COLO829 (cell line): ENCODE measurements around the gene KRTAP10-6.
"Not testable (repeated sequence)": the region's sequence is repeated elsewhere in the genome, so short reads cannot be mapped to it uniquely, and the experiment has no call there.

Source experiments
- DNase-seq: peaks from one replicate; pipeline ENCODE4 v3.0.0; 2012; ENCODE audit warnings: low spot score

Gene KRTAP10-6

GRCh38 chr21:44617071-44617501 is 24.8 kb upstream of the KRTAP10-6 start:
- DNase-seq: no peak

DNA sequence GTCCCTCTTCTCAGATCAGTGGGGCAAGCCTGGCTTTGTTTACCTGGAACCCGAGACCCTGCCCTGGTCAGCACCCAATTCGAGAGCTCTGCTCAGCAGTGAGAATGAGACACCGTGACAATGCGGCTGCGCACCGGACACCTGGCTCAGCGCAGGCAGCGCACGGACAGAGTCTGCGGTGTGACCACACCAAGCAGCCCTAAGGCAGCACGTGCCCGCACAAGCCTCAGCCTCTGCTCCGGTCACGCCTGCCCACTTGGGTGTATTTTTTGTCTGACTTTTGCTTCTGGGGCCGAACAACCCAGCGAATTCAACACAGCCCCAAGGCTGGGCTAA is 24.3 kb upstream of the KRTAP10-6 start:
- DNase-seq: no peak

DNA sequence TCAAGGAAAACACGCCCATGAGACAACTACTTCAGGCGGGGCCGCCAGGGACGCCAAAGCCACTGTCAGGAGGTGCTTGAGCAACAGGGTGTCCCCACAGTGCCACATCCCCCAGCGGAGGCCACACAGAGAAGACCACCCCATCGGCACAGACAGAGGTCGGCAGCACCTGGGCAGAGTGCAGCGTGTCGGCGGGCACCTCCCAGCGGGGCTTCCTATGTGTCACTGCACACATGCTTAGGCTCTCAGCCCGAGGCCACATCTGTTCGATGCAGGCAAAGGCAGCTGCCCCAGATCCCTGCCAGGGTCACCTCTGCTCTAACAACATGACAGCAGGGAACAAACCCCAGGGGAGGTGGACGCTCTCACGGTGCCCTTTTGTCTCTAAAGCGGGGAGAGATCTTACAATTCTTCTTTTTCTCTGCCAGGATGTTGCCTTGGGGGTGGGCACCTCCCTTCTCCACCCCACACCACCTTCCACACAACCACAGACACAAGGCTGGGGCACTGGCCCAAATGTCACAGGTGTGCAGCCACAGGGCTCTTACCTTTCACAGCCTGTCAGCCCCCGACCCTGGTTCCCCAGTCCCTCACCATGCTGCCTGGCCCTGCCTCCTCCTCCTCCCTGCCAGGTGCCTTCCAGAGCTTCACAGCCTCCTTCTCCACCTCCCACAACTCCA is 23.7 kb upstream of the KRTAP10-6 start:
- no peak for DNase-seq

DNA sequence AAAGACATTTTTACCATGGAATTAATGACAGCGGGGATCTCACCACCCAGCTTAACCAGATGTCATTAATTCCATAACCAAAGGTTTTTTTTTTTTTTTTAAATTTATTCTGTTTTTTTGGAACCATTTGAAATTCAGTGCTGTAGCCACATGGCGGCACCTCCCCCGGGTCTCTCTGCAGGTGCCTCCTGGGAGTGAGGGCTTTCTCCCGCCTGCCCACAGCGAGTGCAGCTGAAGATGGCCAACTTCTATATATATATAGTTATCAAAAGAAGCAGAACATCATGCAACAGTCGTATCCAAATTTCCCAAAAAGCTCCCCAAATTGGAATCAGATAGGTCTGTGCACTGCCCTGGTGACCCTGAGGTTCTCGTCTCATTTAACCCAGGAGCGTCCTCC is 23.2 kb upstream of the KRTAP10-6 start:
- DNase-seq: no peak

GRCh38 chr21:44614961-44615391 is 22.7 kb upstream of the KRTAP10-6 start:
- DNase-seq: no peak

DNA sequence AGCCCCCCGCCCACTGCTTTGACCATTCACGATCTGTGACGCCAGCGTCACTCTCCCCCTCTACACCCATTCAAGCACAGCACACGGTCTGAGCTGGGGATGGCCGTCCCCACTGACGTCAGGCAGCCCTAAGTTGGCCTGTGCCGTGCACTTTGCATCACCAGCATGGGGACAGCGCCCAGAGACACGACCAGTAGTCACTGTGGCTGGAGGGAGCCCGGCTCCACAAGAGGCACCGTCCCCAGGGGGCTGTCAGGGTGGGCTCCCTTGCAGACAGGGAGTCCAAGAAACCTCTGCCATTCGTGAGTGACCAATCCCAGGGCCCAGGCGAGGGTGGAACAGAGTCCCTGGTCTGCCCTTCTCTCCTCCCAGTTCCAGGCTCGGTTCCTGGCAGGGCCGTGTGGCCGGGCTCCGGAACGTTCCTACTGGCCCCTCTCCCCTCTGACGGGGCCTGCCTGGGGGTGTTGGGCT is 21.9 kb upstream of the KRTAP10-6 start:
- DNase-seq: no peak

- DNase-seq: no peak
Observed at GRCh38 chr21:44613386-44614155, 21.3 kb upstream of the KRTAP10-6 start.

GRCh38 chr21:44612669-44613229 is 20.4 kb upstream of the KRTAP10-6 start:
- no peak for DNase-seq

- DNase-seq: no peak
Observed at GRCh38 chr21:44612029-44612486, 19.8 kb upstream of the KRTAP10-6 start, which contains the start of gene KRTAP10-8. Gene KRTAP10-8, plus strand, starts transcription at chr21:44612079. Its CDS starts 22 bp downstream, at chr21:44612101.

DNA sequence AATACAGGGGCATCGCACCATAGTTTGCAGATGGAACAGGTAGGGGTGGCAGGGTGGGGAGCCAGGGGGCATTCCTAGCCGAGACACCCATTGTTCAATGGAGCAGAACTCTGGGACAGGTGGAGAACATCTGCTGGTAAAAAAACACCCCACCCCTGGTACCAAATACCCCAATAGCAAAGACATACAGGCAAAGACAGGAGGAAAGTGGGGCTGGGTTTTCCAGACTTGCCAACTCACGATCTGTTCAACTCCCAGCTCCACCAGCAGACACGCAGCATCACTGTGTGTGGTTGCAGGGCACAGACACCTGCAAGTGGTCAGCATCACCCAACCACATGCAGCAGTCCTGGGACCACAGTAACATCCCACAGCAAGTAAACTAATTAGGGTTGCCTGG is 19.2 kb upstream of the KRTAP10-6 start:
- no peak for DNase-seq

GRCh38 chr21:44610157-44610843 is 18.0 kb upstream of the KRTAP10-6 start:
- DNase-seq: not testable (repeated sequence)

DNA sequence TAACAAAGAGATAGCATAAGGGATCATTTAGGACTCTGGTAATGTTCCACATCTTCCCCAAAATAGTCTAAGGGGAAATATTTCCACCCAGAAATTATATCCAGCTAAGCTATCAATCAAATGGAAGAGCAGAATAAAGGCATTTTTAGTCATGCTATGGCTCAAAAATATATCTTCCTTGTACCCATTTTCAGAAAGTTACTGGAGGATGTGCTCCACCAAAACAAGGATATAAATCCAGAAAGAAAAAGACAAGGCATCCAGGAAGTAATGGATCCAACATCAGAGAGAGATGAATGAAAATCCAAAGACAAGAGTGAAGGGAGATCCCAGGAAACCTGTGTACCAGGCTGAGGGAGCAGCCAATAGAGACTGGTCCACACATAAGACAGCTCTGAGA is 16.9 kb upstream of the KRTAP10-6 start:
- DNase-seq: no peak

- DNase-seq: no peak
Observed at GRCh38 chr21:44606495-44606894, 14.2 kb upstream of the KRTAP10-6 start.

GRCh38 chr21:44603911-44604310 is 11.6 kb upstream of the KRTAP10-6 start:
- no peak for DNase-seq

GRCh38 chr21:44603109-44603875 is 11.0 kb upstream of the KRTAP10-6 start:
- no peak for DNase-seq

- DNase-seq: no peak
Observed at GRCh38 chr21:44602463-44602850, 10.2 kb upstream of the KRTAP10-6 start.

- DNase-seq: no peak
Observed at GRCh38 chr21:44601596-44602462, 9.5 kb upstream of the KRTAP10-6 start.

- not testable (repeated sequence) for DNase-seq
Observed at GRCh38 chr21:44601091-44601490, 8.8 kb upstream of the KRTAP10-6 start.

DNA sequence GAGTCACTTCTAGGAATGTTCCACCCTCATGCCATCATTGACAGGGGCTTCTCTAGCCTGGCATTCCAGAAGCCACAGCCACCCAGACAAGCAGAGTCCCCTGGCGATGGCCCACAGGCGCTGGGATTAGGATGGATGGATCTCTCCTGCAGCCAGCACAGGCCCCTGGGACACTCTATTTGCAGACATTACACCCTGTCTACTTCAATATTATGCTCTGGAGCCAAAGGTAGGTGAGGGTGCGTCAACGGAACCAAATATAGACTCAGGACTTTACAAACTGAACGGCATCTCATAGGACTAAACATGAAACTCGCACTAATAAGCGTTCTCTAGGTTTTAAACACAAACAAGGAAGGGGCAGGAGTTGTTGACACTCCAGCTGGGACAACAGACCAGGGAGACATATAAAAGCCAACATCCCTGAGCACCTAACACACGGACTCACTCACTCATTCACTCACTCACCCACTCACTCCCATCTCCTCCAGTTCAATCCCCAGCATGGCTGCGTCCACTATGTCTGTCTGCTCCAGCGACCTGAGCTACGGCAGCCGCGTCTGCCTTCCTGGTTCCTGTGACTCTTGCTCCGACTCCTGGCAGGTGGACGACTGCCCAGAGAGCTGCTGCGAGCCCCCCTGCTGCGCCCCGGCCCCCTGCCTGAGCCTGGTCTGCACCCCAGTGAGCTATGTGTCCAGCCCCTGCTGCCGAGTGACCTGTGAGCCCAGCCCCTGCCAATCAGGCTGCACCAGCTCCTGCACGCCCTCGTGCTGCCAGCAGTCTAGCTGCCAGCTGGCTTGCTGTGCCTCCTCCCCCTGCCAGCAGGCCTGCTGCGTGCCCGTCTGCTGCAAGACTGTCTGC is 8.0 kb upstream of the KRTAP10-6 start, which contains the start of gene KRTAP10-7:
KRTAP10-7 (plus strand) TSS at position 480 of the 861 bp plus-strand sequence; CDS start at position 505, 25 bp downstream.
- DNase-seq: not testable (repeated sequence)
